Endothelial cell of umbilical vein (primary cell): ENCODE measurements around the gene CTXND1. TPM values are rescaled to one million over a fixed set of nuclear protein-coding genes. Genes with fewer than 3 reads are reported as not detected.

ENCODE experiments used
- BruUV-seq: library from RNA; stranded (reverse); fragments of 400-500 nt; replicated peaks from 2 replicates; lab custom pipeline; 2021; lab: Mats Ljungman, UMichigan
- CTCF ChIA-PET: fragments of 300-600, 350-600 bp; sonication (Branson Sonifier 250); formaldehyde crosslinking; loops from one replicate; lab custom pipeline; 2021; ENCODE audit warnings: antibody characterized with exemption, inconsistent platforms; lab: Charles Lee
- POLR2A ChIA-PET: fragments of 300-600, 350-600 bp; sonication (Branson Sonifier 250); formaldehyde crosslinking; loops from one replicate; lab custom pipeline; 2021; ENCODE audit warnings: antibody characterized with exemption, inconsistent platforms; lab: Charles Lee
- DNase-seq: peaks from one replicate; pipeline ENCODE4 v3.0.0-alpha.2; 2011; ENCODE audit warnings: low read depth, low spot score
- FAIRE-seq: peaks from 2 replicates; lab custom pipeline; 2011; peaks lifted over from hg19 to GRCh38; lab: Jason Lieb, UNC
- H2AFZ ChIP-seq: 2 replicates; pipeline ENCODE4 v1.6.0; 2012; ENCODE audit warnings: low read depth, low read length, control low read depth, inconsistent platforms
- H3K27ac ChIP-seq: 2 replicates; pipeline ENCODE4 v1.5.1; 2011; ENCODE audit warnings: low read depth, mild to moderate bottlenecking, control low read depth, low read length, moderate library complexity; ENCODE audit not compliant: insufficient read depth
- H3K27me3 ChIP-seq, 2 experiments: 2 replicates each; pipeline versions ENCODE4 v1.6.0 to v1.6.1; 2011; ENCODE audit warnings: low read length in 2 of 2, mixed read lengths in 1 of 2; ENCODE audit not compliant: control insufficient read depth in 2 of 2, insufficient read depth in 2 of 2
- H3K36me3 ChIP-seq, 2 experiments: 2 replicates in 1 of 2; 3 replicates in 1 of 2; pipeline ENCODE4 v1.5.1; 2011; ENCODE audit warnings: low read length in 2 of 2, mild to moderate bottlenecking in 1 of 2, moderate library complexity in 1 of 2; ENCODE audit not compliant: control insufficient read depth in 2 of 2, insufficient read depth in 2 of 2; ENCODE audit errors: extremely low read depth in 1 of 2
- H3K4me1 ChIP-seq: 3 replicates; pipeline ENCODE4 v1.5.1; 2011; ENCODE audit warnings: mild to moderate bottlenecking, low read length; ENCODE audit not compliant: control insufficient read depth, insufficient read depth; ENCODE audit errors: extremely low read depth
- H3K4me2 ChIP-seq: 2 replicates; pipeline ENCODE4 v1.6.1; 2011; ENCODE audit warnings: low read length, control low read depth, mixed read lengths; ENCODE audit not compliant: insufficient read depth
- H3K4me3 ChIP-seq, 3 experiments: fragments of 200-600 bp in 1 of 3; sonication (generic), shearing (Covaris generic) in 1 of 3; replicated peaks in 1 of 3; 2 replicates each; pipeline ENCODE4 v1.5.1; 2011 to 2016; ENCODE audit warnings: control low read depth in 3 of 3, low read length in 3 of 3, mild to moderate bottlenecking in 2 of 3, inconsistent platforms in 1 of 3, low read depth in 1 of 3, moderate library complexity in 1 of 3; ENCODE audit not compliant: insufficient read depth in 1 of 3
- H3K79me2 ChIP-seq: 2 replicates; pipeline ENCODE4 v1.6.0; 2012; ENCODE audit warnings: low read length, inconsistent platforms; ENCODE audit not compliant: control insufficient read depth, insufficient read depth
- H3K9ac ChIP-seq: replicated peaks from 2 replicates; pipeline ENCODE3; 2011; ENCODE audit warnings: low read length, control low read depth; ENCODE audit not compliant: insufficient read depth; ENCODE audit errors: extremely low read depth
- H3K9me1 ChIP-seq: replicated peaks from 3 replicates; pipeline ENCODE4 v1.6.0; 2011; ENCODE audit warnings: mild to moderate bottlenecking, low read length; ENCODE audit not compliant: control insufficient read depth, insufficient read depth; ENCODE audit errors: extremely low read depth
- H3K9me3 ChIP-seq: replicated peaks from 2 replicates; pipeline ENCODE4 v1.5.1; 2012; ENCODE audit warnings: low read length, inconsistent platforms; ENCODE audit not compliant: control insufficient read depth, insufficient read depth
- H4K20me1 ChIP-seq: replicated peaks from 2 replicates; pipeline ENCODE3; 2011; ENCODE audit warnings: mild to moderate bottlenecking, low read length; ENCODE audit not compliant: control insufficient read depth, insufficient read depth; ENCODE audit errors: extremely low read depth
- EZH2 ChIP-seq: IDR thresholded peaks from 2 replicates; pipeline ENCODE4 v1.6.1; 2012; ENCODE audit warnings: borderline replicate concordance, low read depth, mild to moderate bottlenecking, moderate library complexity, low read length, inconsistent platforms; ENCODE audit not compliant: severe bottlenecking
- FOS ChIP-seq: IDR thresholded peaks from 2 replicates; pipeline ENCODE4 v1.6.1; 2011; ENCODE audit warnings: mild to moderate bottlenecking, low read length, moderate library complexity, borderline replicate concordance; ENCODE audit not compliant: insufficient read depth
- GATA2 ChIP-seq: IDR thresholded peaks from 2 replicates; pipeline ENCODE4 v1.7.0; 2011; ENCODE audit warnings: low read depth, mild to moderate bottlenecking, moderate library complexity, mixed read lengths, low read length; ENCODE audit not compliant: insufficient read length, insufficient read depth
- JUN ChIP-seq: IDR thresholded peaks from 2 replicates; pipeline ENCODE4 v1.6.1; 2011; ENCODE audit warnings: borderline replicate concordance, low read depth; ENCODE audit not compliant: insufficient read length, insufficient read depth
- MYC ChIP-seq: IDR thresholded peaks from one replicate; pipeline ENCODE4 v1.6.1; 2011; ENCODE audit warnings: mild to moderate bottlenecking, low read depth, low read length
- POLR2A ChIP-seq: IDR thresholded peaks from 2 replicates; pipeline ENCODE4 v1.6.1; 2012; ENCODE audit warnings: low read depth, mild to moderate bottlenecking, control low read depth, low read length
- POLR2AphosphoS5 ChIP-seq: IDR thresholded peaks from 2 replicates; pipeline ENCODE4 v1.6.1; 2012; ENCODE audit warnings: low read depth, mild to moderate bottlenecking, control low read depth, low read length, moderate library complexity; ENCODE audit not compliant: insufficient read depth
- dilution Hi-C: fragments of 300-500 bp; cut with MboI; formaldehyde crosslinking; loops from one replicate; pipeline ENCODE4 v1.15.0; 2019; ENCODE audit warnings: low sequenced_read_pairs; ENCODE audit not compliant: extremely low pct_ligation_motif_present
- intact Hi-C: fragments of 100-400 bp; cut with micrococcal nuclease; formaldehyde crosslinking; loops from one replicate; pipeline ENCODE4 v1.10.0; 2022
- polyA plus RNA-seq, 4 experiments: library from polyadenylated mRNA; depleted of rRNA in 3 of 4; stranded (reverse) in 3 of 4; unstranded in 1 of 4; fragments of >200 nt; gene quantifications; 2 replicates each; pipeline versions ENCODE4 v1.2.1 to v1.2.3, GENCODE V29; 2011 to 2012; ENCODE audit warnings: missing spikeins in 1 of 4
- total RNA-seq: library from RNA; stranded (reverse); gene quantifications from 2 replicates; pipeline ENCODE4 v1.2.3, GENCODE V29; 2021
- TF ChIP-seq, protein P1 (sequence below): IDR thresholded peaks from 2 replicates; pipeline ENCODE4 v1.6.1; 2011; ENCODE audit not compliant: insufficient read depth, insufficient read length
- TF ChIP-seq, protein P2 (sequence below), 2 donors: IDR thresholded peaks; 1 replicate in 1 of 2; 2 replicates in 1 of 2; pipeline ENCODE4 v1.5.1; 2011; ENCODE audit warnings: low read length in 2 of 2, mild to moderate bottlenecking in 2 of 2, moderate library complexity in 2 of 2, control low read depth in 1 of 2, inconsistent platforms in 1 of 2, low read depth in 1 of 2; ENCODE audit not compliant: insufficient read depth in 1 of 2; ENCODE audit errors: extremely low read depth in 1 of 2

Gene CTXND1
- total and polyA plus RNA-seq, 2 donors (not counting 3 experiments of a cell fraction or from before 2014, with no cell fraction given): not detected

DNA sequence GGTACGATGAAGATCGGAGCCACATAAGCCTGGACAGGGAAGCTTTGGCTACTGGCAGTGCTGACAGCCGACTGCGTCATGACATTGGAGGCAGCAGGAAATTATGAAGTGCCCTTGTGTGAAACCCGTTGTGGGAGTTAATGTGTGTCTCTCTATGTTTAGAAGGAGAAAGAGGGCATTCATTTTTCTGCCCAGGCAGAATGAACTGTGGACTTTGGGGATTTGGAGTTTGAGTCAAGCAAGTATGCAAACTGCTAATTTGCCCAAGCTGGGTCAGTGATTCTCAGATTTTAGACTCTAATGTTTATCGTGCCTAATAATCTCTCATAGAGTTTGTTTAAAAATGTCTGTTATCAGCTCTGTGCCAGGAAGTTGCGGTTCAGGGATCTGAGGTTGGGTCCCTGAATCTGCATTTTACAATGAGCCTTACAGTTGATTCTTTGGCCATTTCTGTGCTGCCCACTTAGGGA lies 5.6 kb downstream of the CTXND1 start:
- Histone ChIP-seq H3K4me3 (no peak overlapping the region), H3K4me1 (no peaks in the 10 kb centered on the region), H3K79me2 (no peaks in the 10 kb centered on the region), H3K9ac (no peak overlapping the region), H2AFZ (no peak overlapping the region), H3K27ac (no peak overlapping the region), H4K20me1 (no peaks in the 10 kb centered on the region), H3K9me1 (no peaks in the 10 kb centered on the region), H3K36me3 (no peaks in the 10 kb centered on the region), H3K4me2 (no peak overlapping the region), H3K9me3 (no peaks in the 10 kb centered on the region), H3K27me3 (peaks cover 23 to 24% of the 10 kb centered on the region in 2 experiments)
- no TSS peak for BruUV-seq
- dilution Hi-C loops (no loop called here), intact Hi-C loops (no loop called here)
- TF ChIP-seq POLR2AphosphoS5 (no peak), EZH2 (no peak), POLR2A (no peak), MYC (no peak), GATA2 (no peak), FOS (no peak), JUN (no peak)
- TF ChIP-seq, protein P1, sequence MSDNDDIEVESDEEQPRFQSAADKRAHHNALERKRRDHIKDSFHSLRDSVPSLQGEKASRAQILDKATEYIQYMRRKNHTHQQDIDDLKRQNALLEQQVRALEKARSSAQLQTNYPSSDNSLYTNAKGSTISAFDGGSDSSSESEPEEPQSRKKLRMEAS: no peak
- TF ChIP-seq, protein P2, sequence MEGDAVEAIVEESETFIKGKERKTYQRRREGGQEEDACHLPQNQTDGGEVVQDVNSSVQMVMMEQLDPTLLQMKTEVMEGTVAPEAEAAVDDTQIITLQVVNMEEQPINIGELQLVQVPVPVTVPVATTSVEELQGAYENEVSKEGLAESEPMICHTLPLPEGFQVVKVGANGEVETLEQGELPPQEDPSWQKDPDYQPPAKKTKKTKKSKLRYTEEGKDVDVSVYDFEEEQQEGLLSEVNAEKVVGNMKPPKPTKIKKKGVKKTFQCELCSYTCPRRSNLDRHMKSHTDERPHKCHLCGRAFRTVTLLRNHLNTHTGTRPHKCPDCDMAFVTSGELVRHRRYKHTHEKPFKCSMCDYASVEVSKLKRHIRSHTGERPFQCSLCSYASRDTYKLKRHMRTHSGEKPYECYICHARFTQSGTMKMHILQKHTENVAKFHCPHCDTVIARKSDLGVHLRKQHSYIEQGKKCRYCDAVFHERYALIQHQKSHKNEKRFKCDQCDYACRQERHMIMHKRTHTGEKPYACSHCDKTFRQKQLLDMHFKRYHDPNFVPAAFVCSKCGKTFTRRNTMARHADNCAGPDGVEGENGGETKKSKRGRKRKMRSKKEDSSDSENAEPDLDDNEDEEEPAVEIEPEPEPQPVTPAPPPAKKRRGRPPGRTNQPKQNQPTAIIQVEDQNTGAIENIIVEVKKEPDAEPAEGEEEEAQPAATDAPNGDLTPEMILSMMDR (IDR thresholded peaks at IDR 0.05; ENCODE audit: extremely low read depth in 1 of 2, insufficient read depth in 1 of 2, low read depth in 1 of 2, low read length in 2 of 2): no peak
- FAIRE-seq: no peak
- ChIA-PET CTCF (no interaction called here), POLR2A (no interaction called here)
- DNase-seq: no peak
